Adrenal gland (tissue), 5 donors: ENCODE measurements around the gene COPS3.

ENCODE experiments used
- CTCF ChIP-seq, 6 experiments: fragments of 450-650 bp in 4 of 6; fragments of 200-600 bp in 2 of 6; sonication (generic) in 1 of 6; IDR thresholded peaks; 1 replicate in 5 of 6; 2 replicates in 1 of 6; pipeline versions ENCODE4 v1.5.1 to v1.8.0; 2016 to 2021; ENCODE audit warnings: antibody characterized with exemption in 6 of 6, mild to moderate bottlenecking in 2 of 6, moderate library complexity in 1 of 6
- POLR2A ChIP-seq, 2 donors: fragments of 450-650 bp; IDR thresholded peaks; one replicate each; pipeline ENCODE4 v1.6.1; 2017; ENCODE audit warnings: antibody characterized with exemption in 2 of 2, mild to moderate bottlenecking in 2 of 2, moderate library complexity in 1 of 2
- donor health status: DM: no; HTN: no; CAD: no.

- no peak for TF ChIP-seq CTCF (IDR thresholded peaks at IDR 0.05)
- TF ChIP-seq POLR2A (IDR thresholded peaks at IDR 0.05) = no peak
Observed at GRCh38 chr17:17304521-17304985, 23.5 kb upstream of the COPS3 start.
